OCI-LY7 (cell line): ENCODE measurements around the gene BCO2. TPM values are rescaled to one million over a fixed set of nuclear protein-coding genes. Genes with fewer than 3 reads are reported as not detected.

Experiments used
- BruUV-seq: library from RNA; stranded (reverse); fragments of 400-500 nt; replicated peaks from 2 replicates; lab custom pipeline; 2021; lab: Mats Ljungman, UMichigan
- CTCF ChIA-PET: fragments of 300-600 bp; sonication (Branson Sonifier 250); formaldehyde crosslinking; loops from one replicate; lab custom pipeline; 2022; ENCODE audit warnings: antibody characterized with exemption; ENCODE audit not compliant: unreplicated experiment; lab: Charles Lee
- POLR2A ChIA-PET: fragments of 300-600 bp; sonication (Branson Sonifier 250); formaldehyde crosslinking; loops from one replicate; lab custom pipeline; 2022; ENCODE audit warnings: antibody characterized with exemption; lab: Charles Lee
- DNase-seq: peaks from one replicate; pipeline ENCODE4 v3.0.0-alpha.2; 2015; ENCODE audit warnings: low spot score
- H2AFZ ChIP-seq: fragments of 200-600 bp; sonication (generic), shearing (Covaris generic); 2 replicates; pipeline ENCODE4 v1.6.1; 2014; ENCODE audit warnings: mild to moderate bottlenecking, antibody characterized with exemption, low read length, moderate library complexity
- H3K27ac ChIP-seq: fragments of 200-600 bp; sonication (generic); 2 replicates; pipeline ENCODE4 v1.5.1; 2014; ENCODE audit warnings: mixed run types, low read depth, mild to moderate bottlenecking, moderate library complexity, low read length, inconsistent platforms; ENCODE audit not compliant: poor library complexity, severe bottlenecking
- H3K36me3 ChIP-seq: fragments of 200-600 bp; sonication (generic); 2 replicates; pipeline ENCODE4 v1.6.1; 2014; ENCODE audit warnings: mild to moderate bottlenecking, antibody characterized with exemption, low read length, moderate library complexity, mixed read lengths; ENCODE audit not compliant: insufficient read depth
- H3K4me1 ChIP-seq: fragments of 200-600 bp; sonication (generic); 2 replicates; pipeline ENCODE4 v1.5.1; 2014; ENCODE audit warnings: mild to moderate bottlenecking, low read length; ENCODE audit not compliant: insufficient read depth, poor library complexity, severe bottlenecking
- H3K4me2 ChIP-seq: fragments of 200-600 bp; sonication (generic); 2 replicates; pipeline ENCODE4 v1.6.1; 2014; ENCODE audit warnings: mild to moderate bottlenecking, low read length
- H3K4me3 ChIP-seq: fragments of 200-600 bp; sonication (generic); 2 replicates; pipeline ENCODE4 v1.5.1; 2014; ENCODE audit warnings: mild to moderate bottlenecking, low read depth, low read length; ENCODE audit not compliant: poor library complexity, severe bottlenecking
- H3K79me2 ChIP-seq: fragments of 200-600 bp; sonication (generic); 2 replicates; pipeline ENCODE4 v1.6.1; 2016; ENCODE audit warnings: low read depth, mild to moderate bottlenecking, low read length, moderate library complexity, mixed read lengths; ENCODE audit not compliant: insufficient read depth
- H3K9me2 ChIP-seq: fragments of 200-600 bp; sonication (generic); 2 replicates; pipeline ENCODE4 v1.6.1; 2016; ENCODE audit warnings: mild to moderate bottlenecking, low read length, mixed read lengths; ENCODE audit not compliant: insufficient read depth
- H3K9me3 ChIP-seq: fragments of 200-600 bp; sonication (generic); 2 replicates; pipeline ENCODE4 v1.6.1; 2014; ENCODE audit warnings: mild to moderate bottlenecking, mixed run types, low read length, mixed read lengths
- H4K20me1 ChIP-seq: fragments of 200-600 bp; sonication (generic); 2 replicates; pipeline ENCODE4 v1.6.1; 2014; ENCODE audit warnings: mild to moderate bottlenecking, antibody characterized with exemption, low read length, moderate library complexity, mixed read lengths; ENCODE audit not compliant: insufficient read depth
- EZH2phosphoT487 ChIP-seq: fragments of 200-600 bp; sonication (generic); IDR thresholded peaks from 2 replicates; pipeline ENCODE4 v1.6.1; 2018; ENCODE audit warnings: low read depth, borderline replicate concordance, mild to moderate bottlenecking, mixed run types, antibody characterized with exemption, low read length, moderate library complexity, mixed read lengths
- intact Hi-C: fragments of 100-400 bp; cut with micrococcal nuclease; formaldehyde crosslinking; loops from one replicate; pipeline ENCODE4 v1.10.0; 2022; ENCODE audit not compliant: unreplicated experiment
- total RNA-seq, 2 experiments: library from RNA; depleted of rRNA in 1 of 2; stranded (reverse); fragments of >200 nt in 1 of 2; shearing (Covaris generic) in 1 of 2; gene quantifications; 2 replicates each; pipeline ENCODE4 v1.2.3, GENCODE V29; 2014 to 2022
- TF ChIP-seq, protein P1 (sequence below): fragments of 200-600 bp; sonication (generic); conservative IDR thresholded peaks from 2 replicates; pipeline ENCODE4 v1.5.1; 2014; ENCODE audit warnings: mild to moderate bottlenecking, antibody characterized with exemption, low read length, moderate library complexity, mixed read lengths

The BCO2 gene
- total RNA-seq, 2 experiments from 2014 or later, result 0.60 to 1.2 TPM

DNA sequence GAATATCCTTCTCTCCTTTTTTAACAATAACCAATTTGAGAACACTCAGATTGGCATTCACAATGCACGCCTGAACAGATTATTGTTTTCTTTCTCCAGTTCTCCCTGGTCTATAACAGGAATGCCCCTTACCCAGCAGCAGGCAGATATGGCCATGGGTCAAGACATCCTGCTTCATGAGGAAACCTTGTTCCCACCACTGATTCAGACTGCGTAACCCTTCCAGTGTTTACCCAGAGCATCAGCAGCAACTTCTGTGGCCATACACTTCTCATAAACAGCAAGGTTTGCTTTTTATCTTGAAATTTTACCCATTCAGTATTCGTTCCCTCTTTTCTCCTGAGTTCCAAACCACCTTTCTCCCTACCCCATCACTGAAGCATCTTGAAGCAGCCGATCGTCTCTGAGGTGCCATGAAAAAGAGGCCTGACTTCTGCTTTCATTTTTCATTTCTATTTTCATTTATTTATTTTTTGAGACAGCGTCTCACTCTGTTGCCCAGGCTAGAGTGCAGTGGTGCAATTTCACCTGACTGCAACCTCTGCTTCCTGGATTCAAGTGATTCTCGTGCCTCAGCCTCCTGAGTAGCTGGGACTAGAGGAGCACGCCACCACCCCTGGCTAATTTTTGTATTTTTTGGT is 60.6 kb downstream of the BCO2 start:
- intact Hi-C loops, result no loop called here
- Histone ChIP-seq H3K79me2 (no peaks in the 10 kb centered on the region), H3K36me3 (peaks cover 48% of the 10 kb centered on the region), H3K9me3 (no peaks in the 10 kb centered on the region), H4K20me1 (no peaks in the 10 kb centered on the region), H3K4me1 (peaks cover 13% of the 10 kb centered on the region), H2AFZ (no peak overlapping the region), H3K4me2 (no peak overlapping the region), H3K4me3 (no peak overlapping the region), H3K27ac (no peak overlapping the region), H3K9me2 (no peaks in the 10 kb centered on the region)
- ChIA-PET POLR2A (no interaction called here), CTCF (no interaction called here)
- no peak for DNase-seq
- TF ChIP-seq, protein P1, sequence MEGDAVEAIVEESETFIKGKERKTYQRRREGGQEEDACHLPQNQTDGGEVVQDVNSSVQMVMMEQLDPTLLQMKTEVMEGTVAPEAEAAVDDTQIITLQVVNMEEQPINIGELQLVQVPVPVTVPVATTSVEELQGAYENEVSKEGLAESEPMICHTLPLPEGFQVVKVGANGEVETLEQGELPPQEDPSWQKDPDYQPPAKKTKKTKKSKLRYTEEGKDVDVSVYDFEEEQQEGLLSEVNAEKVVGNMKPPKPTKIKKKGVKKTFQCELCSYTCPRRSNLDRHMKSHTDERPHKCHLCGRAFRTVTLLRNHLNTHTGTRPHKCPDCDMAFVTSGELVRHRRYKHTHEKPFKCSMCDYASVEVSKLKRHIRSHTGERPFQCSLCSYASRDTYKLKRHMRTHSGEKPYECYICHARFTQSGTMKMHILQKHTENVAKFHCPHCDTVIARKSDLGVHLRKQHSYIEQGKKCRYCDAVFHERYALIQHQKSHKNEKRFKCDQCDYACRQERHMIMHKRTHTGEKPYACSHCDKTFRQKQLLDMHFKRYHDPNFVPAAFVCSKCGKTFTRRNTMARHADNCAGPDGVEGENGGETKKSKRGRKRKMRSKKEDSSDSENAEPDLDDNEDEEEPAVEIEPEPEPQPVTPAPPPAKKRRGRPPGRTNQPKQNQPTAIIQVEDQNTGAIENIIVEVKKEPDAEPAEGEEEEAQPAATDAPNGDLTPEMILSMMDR, result no peak
- BruUV-seq, result no TSS peak

- peaks cover 45% of the 10 kb centered on the region for H3K36me3 ChIP-seq
- no peak overlapping the region for H3K4me2 ChIP-seq
- intact Hi-C loops, result no loop called here
- H4K20me1 ChIP-seq, result no peaks in the 10 kb centered on the region
- TF ChIP-seq EZH2phosphoT487, result no peak
- TF ChIP-seq, protein P1, result no peak
- H2AFZ ChIP-seq, result no peak overlapping the region
- H3K4me1 ChIP-seq, result peaks cover 13% of the 10 kb centered on the region
- ChIA-PET CTCF (no interaction called here), POLR2A (no interaction called here)
- no peak overlapping the region for H3K4me3 ChIP-seq
- BruUV-seq, result no TSS peak
- H3K9me3 ChIP-seq, result no peaks in the 10 kb centered on the region
- no peak for DNase-seq
- no peaks in the 10 kb centered on the region for H3K79me2 ChIP-seq
- H3K27ac ChIP-seq, result no peak overlapping the region
- H3K9me2 ChIP-seq, result no peaks in the 10 kb centered on the region
Observed at GRCh38 chr11:112237451-112237850, 62.1 kb downstream of the BCO2 start.

DNA sequence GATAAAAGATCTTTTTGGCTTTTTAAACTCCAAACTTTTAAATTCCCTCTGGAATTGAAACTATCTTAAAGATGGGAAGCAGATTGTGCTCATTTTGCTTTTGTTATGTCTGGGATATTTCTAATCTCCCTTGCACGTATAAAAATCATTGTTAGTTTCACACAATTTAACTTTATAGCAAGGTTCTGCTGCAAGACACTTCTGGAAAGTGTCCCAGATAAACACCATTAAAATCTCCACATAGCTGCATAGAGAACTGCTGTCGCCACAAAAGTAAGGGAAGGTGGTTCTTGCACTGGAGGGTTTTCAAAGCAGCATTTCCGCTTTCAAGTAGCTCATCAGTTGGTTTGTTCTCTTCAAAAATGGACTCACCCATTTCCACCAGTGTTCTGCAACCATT is 62.7 kb downstream of the BCO2 start:
- ChIA-PET CTCF (no interaction called here), POLR2A (interaction anchor here (0.7 kb wide), 1 partner anchor 27 kb away, joined by 4 read pairs; no protein-coding TSS in a partner anchor)
- BruUV-seq, result no TSS peak
- H3K79me2 ChIP-seq, result no peaks in the 10 kb centered on the region
- no peak overlapping the region for H3K27ac ChIP-seq
- no peaks in the 10 kb centered on the region for H4K20me1 ChIP-seq
- H3K9me2 ChIP-seq, result no peaks in the 10 kb centered on the region
- no peak overlapping the region for H3K4me3 ChIP-seq
- no peak overlapping the region for H3K4me2 ChIP-seq
- intact Hi-C loops, result no loop called here
- no peak for DNase-seq
- no peaks in the 10 kb centered on the region for H3K9me3 ChIP-seq
- TF ChIP-seq EZH2phosphoT487, result no peak
- TF ChIP-seq, protein P1, result no peak
- H2AFZ ChIP-seq, result no peak overlapping the region
- H3K36me3 ChIP-seq, result peaks cover 39% of the 10 kb centered on the region
- H3K4me1 ChIP-seq, result peaks cover 13% of the 10 kb centered on the region
